GM18519 (cell line): ENCODE data around the gene CELF2.
"Not testable (repeated sequence)": the region's sequence is repeated elsewhere in the genome, so short reads cannot be mapped to it uniquely, and the experiment has no call there.

Source experiments
- ATAC-seq: cut with Tn5 transposase; IDR thresholded peaks from one replicate; pipeline ENCODE4 v1.9.1; 2021; ENCODE audit warnings: mild to moderate bottlenecking, moderate library complexity; ENCODE audit not compliant: unreplicated experiment, low FRiP score

CELF2 gene

DNA sequence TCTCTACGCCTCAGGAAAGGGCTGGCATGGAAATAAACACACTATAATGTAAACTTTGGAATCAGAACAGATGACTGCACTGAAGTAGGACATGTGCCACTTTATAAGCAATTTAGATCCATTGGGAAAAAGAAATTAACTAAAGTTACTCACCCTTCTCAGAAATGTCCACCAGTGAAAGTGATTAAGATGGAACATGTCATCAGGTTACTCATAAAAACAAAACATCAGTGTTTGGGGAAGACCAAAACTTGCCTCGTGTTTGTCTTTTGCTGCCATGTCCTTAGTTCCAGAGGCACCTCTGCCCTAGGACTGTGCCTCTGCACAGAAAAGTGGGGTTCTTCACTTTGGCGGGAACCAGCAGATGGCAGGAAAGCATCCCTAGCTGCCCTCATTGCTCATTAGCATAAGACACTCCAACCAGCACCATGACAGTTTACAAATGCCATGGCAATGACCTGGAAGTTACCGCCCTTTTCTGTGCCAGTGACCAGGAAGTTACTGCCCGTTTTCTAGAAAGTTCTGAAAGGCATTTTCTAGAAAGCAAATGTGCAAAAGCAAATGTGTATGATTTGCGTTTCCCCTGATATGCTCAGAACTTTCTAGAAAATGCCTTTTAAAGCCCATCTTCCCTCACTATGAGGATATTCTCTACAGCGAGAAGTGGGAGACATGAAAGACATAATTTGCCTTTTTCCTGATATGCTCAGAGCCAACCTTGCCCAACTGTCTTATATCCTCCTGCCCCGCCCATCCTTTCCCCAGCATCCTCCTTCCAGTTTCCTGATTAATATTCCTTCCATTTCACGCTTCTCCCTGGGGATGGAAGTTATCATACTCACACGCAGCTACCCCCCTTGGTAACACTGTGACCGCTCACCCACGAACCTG lies 335.6 kb downstream of the CELF2 start:
- no peak for ATAC-seq

DNA sequence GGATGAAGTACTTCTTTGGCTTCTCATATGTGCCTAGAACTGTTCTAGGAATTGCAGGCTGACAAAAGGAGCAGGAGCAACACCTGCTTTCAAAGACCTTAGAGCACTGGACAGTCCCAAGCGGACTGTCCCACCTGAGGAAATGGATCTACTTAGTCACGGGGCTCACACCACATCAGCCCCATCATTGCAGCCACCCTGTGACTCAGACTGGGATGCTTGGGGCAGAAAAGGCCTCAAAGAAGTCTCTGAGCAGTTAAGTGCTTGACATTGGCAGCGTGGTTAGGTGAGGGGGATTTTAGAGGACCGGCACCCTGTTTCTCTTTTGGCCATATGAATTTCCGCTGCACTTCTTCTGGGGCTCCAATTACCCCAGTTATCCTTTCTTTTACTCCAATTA lies 337.2 kb downstream of the CELF2 start:
- no peak for ATAC-seq

DNA sequence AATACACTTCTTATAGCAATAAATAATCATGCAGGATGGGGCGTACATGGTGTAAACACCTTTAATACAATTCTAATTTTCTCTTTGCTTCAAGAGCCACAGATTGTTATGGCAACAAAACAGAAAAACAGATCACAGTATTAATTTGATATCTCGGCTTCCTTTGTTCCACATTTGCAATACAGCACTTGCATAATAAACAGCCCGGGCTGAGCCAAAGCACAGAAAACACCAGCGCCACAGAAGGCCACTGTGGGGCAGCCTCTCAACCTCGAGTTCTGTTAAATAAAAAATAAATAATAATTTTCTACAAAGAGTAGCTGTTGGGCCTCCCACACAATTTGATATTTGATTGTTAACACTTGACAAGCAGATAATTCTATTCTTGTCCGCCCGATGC lies 337.9 kb downstream of the CELF2 start:
- ATAC-seq: no peak

DNA sequence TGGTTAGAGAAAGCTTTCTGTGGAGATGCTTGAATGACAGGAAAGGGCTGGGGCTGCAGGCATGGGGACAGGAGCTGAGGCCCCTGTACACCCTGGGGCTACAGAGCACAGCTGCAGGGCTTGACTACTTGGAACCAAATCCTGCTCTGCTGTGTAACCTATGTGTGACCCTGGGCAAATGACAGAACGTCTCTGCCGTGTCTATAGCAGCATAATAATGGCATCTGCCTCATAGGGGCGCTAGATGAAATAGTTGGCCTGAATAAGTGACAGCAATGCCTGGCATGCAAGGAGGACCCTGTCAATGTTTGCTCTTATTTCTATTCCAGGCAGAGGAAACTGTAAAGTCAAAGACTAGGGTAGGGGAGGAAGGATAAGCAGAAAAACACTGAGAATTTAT lies 339.8 kb downstream of the CELF2 start:
- no peak for ATAC-seq

DNA sequence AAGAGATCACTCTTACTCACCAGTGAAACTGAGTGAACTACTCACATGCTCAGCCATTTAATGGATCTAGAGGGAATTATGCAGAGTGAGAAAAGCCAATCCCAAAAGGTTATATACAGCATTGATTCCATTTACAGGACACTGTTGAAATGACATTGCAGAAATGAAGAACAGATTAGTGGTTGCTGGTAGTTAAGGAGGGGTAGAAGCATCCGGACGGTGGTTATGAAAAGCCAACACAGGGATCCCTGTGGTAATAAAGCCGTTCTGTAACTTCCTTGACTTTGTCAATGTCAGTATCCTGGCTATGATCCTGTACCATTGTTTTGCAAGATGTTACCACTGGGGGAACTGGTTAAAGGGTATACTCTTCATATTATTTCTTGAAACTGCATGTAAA lies 340.3 kb downstream of the CELF2 start:
- no peak for ATAC-seq

DNA sequence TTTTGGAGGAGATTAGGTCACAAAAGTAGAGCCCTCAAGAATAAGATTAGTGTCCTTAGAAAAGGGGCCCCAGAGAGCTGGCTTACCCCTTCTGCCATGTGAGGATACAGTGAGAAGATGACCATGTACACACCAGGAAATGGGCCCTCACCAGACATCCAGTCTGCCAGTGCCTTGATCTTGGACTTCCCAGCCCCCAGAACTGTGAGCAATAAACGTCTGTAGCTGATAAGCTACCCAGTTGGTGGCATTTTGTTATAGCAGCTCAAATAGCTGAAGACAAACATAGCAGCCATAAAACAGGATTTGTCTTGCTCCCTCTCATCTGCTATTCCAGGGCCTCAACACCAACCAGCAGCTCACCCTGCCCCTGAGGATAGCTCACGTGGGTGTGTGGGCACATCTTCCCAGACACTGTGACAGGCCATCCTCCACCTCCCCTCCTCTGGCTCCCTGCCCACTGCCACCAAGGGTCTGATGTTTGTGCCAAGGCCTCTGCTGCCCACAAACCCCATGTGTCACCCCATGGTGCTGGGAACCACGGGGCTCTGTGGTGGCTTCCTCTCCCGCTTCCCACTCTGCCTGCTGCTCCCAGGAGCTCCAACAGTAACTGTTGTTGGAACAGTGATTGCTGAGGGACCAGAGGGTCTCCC lies 341.4 kb downstream of the CELF2 start:
- ATAC-seq: no peak

DNA sequence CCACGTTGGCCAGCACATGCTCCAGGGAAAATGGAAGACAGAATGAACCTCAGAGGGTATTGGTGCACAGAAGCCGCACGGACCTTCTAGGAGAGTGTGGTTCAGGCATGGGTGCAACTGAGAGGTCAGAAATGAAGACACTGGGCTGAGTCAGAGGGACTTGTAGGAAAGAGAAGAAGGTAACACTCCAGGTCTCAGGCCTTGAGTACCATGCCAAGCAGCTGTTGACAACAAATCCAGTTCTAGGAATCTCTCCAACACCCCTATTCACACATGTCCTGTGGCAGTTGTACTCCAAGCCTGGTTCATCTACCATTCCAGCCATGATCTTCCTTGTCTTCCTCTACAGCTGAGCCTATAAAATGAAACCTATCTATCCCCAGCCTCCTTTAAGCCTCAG lies 342.2 kb downstream of the CELF2 start:
- no peak for ATAC-seq

DNA sequence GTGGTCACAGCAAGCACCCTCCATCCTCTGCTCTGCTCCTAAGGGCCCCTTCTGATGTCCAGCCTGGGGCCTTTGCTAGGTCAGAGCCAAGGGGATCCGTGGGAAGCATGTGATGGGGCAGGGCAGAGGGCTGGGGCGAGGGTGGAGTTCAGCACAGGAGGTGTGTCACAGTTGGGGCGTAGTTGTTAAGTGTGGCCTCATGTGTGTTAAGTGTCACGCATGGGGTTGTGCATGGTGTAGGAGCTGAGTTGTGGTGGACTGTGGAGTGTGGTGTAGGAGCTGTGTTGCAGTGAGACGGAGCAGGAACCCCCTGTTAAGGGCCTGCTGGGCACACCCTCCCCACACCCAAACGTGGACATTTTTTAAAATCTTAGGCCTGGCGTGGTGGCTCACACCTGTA lies 345.8 kb downstream of the CELF2 start:
- ATAC-seq: no peak

DNA sequence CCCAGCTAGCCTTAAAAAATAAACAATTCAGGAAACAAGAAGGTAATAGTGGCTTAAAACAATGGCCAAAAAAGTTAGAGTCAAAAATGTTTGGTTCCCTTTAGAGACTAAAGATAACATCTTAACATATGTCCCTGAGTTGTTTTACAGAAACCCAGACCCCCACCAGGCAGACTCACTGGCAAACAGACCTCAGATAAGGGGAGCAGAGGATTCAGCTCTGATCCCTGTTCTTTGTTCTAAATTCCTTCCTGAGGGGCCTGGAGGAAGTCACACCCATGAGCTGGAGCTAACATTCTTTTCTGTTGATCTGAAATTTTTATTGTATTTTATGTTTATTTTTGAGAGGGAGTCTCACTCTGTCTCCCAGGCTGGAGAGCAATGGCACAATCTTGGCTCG lies 346.6 kb downstream of the CELF2 start:
- ATAC-seq: no peak

DNA sequence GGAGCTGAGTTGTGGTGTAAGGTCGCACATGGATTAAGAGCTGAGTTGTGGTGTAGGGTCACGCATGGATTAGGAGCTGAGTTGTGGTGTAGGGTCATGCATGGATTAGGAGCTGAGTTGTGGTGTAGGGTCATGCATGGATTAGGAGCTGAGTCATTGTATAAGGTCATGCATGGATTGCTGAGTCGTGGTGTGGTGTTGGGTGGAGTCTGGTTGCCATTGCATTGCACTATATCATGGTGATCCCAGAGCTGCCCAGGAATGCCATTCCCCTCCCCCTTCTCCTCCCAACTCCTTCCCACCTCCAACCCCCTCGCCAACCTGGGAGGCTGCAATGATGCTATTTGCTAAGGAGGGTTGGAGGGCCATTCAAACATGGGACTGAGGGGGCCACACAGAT lies 349.2 kb downstream of the CELF2 start:
- not testable (repeated sequence) for ATAC-seq

DNA sequence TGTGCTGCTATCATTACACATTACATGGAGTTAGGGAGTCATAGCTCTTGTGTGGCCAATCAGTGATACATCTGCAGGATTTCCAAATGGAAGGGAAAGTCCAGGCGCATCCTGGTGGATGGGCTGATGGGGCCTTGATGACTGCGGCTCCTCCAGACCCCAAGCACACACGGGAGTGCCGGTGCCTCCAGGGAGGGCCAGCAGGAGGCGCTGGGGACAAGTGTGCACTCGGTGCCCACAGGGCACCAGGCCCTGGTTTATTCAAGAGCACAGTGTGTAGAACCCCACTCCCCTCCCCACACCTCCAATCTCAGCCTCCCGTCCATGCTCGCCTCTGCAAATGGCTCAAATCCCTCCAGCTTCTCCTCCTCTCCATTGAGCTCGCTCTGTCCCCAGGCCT lies 349.8 kb downstream of the CELF2 start:
- ATAC-seq: no peak

DNA sequence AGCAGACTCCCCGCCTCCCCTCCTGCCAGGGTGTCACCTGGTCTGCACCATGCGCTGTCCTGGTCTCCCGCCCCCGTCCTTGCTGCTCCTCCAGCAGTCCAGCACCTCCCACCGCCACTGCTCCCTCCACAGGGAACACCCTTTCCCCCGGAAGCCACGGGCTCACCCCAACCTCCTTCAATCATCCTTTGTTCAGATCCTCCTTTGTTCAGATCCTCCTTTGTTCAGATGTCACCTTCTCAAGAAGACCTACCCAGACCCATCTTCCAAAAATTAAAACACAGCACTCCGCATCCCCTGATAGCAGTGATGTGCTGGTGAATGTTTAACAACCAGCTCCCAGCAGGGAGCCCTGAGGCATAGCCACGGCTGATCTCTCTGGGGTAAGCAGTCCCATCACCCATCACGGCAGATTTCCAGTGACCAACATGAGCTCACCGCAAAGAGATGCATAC lies 356.1 kb downstream of the CELF2 start:
- ATAC-seq: no peak

DNA sequence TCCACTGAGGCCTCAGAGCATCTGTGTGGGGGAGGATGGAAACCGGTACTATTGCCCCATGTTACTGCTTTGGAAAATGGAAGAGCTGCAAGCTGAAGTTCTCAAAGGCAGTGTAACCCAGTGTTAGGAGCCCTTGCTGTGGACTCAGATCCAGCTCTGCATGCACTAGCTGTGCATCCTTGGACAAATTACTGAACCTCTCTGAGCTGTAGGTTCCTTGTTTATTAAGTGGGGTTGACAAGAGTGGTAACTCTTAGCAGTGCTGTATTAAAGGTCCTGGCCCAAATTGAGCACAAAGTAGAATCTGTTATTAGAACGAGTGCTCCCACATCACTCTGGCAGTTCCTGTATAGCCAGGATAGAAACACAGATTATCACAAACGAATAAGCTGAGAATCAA lies 359.6 kb downstream of the CELF2 start:
- ATAC-seq: no peak

DNA sequence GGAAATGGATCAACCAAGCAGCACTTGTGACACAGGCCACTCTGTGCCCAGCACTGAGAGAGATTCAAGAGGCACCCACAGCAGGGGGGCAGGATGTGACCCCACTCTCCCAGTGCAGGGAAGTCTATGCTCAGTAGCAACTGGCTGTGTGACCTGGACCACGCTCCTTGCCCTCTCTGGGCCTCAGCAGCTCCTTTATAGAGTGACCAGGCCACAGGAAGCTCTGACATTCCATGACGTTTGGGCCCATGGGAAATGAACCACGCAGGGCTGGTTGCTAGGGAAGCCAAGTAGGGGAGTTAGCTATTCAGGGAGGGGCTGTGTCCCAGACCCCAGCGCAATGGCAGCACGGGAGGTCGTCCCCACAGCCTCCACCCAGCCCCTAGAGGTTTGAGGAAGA lies 361.2 kb downstream of the CELF2 start:
- ATAC-seq: no peak

DNA sequence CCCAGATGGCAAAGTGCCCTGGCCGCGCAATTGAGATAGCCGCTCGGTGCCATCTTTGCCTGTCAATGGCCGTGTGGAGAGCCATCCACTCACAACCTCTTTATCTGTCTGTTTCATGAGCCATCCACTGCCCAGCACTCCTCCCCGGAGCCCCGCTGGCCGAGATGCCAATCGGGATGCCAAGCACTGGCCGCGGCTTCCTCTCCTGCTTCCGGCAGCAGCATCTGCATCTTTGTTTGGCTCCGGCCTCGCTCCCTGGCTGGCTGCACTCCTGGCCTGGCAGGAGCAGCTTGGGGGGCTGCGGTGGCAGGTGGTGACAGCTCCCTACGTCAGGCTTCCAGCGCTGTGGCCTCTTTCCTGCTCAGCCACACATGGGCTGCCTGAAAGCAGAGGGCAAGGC lies 362.1 kb downstream of the CELF2 start:
- ATAC-seq: no peak

DNA sequence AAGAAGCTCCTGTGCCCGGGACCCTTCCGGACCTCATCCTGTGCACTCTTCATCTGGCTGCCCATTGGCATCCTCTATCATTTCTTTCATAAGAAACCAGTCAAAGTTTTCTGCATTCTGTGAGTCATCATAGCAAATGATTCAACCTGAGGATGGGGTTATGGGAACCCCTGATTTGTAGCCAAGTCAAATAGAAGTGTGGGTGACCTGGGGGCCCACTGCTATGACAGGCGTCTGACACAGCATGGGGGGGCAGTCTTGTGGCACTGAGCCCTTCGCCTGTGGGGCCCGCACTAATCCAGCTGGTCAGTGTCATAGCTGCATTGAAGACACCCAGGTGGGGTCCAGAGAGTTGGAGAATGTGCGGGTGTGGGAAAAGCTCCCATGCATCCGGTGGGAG lies 363.4 kb downstream of the CELF2 start:
- ATAC-seq: no peak

DNA sequence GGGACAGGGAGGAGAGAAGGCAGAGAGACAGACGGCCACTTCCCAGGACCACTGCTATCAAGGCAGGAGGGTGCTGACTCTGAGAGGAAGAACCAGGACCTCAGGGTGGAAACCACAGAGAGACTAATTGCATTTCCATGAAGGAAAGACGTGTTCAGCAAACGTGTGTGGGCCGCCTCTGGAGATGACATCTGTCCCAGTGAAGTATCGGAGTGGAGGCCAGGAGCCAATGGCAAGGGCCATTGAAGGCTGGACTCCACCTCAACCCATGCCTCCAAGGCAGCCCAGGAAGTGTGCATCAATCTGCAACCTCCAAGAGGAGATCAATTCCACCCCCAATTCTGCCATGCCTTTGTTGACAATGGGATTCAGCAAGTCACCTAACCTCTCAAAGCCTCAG lies 363.8 kb downstream of the CELF2 start:
- no peak for ATAC-seq

DNA sequence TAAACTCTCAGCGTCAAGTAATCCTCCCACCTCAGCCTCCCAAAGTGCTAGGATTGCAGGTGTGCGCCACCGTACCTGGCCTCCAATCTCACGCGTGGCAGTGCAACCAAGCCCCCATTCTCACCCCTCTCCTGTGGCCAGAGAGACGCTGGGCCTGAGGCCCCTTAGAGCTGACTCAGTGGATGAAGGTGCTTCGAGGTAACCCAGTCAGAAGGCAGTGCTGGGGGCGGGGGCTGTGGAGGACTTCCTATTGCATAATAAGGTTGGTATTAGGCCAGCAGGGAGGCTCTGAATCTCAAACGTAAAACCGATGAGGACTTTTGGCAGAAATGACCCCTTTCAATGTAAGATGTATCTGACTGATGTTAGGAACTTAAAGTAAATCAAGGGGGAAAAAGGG lies 364.5 kb downstream of the CELF2 start:
- ATAC-seq: no peak

DNA sequence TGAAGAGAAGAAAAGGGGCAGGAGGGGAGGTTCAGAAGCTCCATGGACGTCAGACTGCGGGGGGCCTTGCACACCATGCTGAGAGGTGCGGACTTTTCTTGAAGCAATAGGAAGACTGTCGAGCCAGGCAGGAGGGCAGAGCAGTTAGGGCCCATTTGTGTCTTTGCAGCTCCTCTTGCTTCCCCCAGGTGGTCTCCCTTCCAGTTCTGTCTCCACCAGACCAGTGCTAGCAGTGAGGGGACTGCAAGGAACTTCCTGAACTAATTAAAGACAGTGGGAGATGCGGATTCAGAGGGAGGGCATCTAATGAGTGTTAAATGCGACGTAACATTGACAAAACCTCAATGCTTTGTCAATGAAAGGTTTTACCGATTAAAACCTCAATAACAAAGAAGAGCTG lies 368.4 kb downstream of the CELF2 start:
- no peak for ATAC-seq
